ENCODE measurements around the gene ULK3.

ULK3 gene

DNA sequence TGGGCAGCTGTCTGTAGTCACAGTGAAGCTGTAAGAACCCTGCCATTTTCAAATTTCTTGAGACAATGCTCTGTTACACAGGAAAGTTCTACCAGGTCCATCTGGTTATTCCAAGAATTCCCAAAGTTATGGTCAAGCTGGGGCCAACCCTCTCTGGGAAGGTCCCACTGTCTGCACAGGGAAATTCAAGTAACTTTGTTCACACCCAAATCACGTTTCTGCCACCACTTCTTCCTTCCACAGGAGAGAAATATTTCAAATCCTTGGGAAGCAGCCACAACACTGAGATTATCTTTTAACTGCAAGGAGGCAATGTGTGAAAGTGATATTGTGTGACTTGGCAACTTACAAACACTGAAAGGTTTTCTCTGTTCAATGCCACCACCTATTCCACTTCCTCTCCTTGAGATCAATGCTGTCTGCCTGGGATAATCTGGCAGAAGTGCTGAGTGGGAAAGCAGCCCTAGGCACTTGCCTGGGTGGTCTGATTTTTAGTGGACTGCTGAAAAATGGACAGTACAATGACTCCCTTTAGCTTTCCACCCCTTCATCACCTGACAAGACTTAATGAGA, 24.6 kb upstream of the ULK3 start:
- no peak overlapping the region for H3K4me3 ChIP-seq (replicated peaks; ENCODE audit: low read depth, low read length)
- TF ChIP-seq, protein P1, sequence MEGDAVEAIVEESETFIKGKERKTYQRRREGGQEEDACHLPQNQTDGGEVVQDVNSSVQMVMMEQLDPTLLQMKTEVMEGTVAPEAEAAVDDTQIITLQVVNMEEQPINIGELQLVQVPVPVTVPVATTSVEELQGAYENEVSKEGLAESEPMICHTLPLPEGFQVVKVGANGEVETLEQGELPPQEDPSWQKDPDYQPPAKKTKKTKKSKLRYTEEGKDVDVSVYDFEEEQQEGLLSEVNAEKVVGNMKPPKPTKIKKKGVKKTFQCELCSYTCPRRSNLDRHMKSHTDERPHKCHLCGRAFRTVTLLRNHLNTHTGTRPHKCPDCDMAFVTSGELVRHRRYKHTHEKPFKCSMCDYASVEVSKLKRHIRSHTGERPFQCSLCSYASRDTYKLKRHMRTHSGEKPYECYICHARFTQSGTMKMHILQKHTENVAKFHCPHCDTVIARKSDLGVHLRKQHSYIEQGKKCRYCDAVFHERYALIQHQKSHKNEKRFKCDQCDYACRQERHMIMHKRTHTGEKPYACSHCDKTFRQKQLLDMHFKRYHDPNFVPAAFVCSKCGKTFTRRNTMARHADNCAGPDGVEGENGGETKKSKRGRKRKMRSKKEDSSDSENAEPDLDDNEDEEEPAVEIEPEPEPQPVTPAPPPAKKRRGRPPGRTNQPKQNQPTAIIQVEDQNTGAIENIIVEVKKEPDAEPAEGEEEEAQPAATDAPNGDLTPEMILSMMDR (IDR thresholded peaks at IDR 0.05; ENCODE audit: low read depth, low read length, missing control alignments): no peak
- DNase-seq (ENCODE audit: extremely low read depth, low read depth): no peak

DNA sequence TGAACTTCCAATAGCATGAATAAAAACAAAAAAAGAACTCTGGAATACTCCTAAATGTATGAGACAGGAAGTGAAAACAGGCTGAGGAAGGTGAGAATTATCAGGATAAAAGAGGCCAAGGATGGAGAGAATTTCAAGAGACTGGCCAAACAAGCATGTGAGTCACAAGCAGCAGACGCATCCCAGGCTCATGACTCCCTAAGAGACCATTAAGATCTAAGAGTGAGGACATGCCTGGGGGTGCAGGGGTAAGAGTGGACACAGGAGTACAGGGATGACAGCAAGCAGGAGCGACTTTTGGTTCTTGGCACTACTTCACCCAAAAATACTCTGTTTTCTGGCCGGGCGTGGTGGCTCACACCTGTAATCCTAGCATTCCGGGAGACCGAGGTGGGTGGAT, 23.1 kb upstream of the ULK3 start:
- TF ChIP-seq, protein P1 (IDR thresholded peaks at IDR 0.05; ENCODE audit: low read depth, low read length, missing control alignments): no peak
- no peak overlapping the region for H3K4me3 ChIP-seq (replicated peaks; ENCODE audit: low read depth, low read length)
- no peak for DNase-seq (ENCODE audit: extremely low read depth, low read depth)

DNA sequence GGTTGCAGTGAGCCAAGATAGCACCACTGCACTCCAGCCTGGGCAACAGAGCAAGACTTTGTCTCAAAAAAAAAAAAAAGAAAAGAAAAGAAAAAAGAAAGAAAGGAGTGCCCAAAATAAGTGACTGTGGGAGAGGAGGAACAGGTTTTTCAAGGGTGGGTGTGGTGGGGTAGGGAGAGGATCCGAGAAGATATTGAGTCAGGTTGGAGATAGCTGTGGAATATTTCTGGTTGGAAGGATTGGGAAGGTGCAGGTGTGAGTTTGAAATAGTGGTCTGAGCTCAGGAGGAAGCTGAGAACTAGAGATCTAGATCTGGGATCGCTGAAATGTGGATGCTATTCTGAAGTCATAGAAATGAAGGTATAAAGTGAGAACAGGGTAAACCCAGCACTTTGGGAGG, 22.4 kb upstream of the ULK3 start:
- no peak for DNase-seq (ENCODE audit: extremely low read depth, low read depth)
- TF ChIP-seq, protein P1 (IDR thresholded peaks at IDR 0.05; ENCODE audit: low read depth, low read length, missing control alignments): no peak
- no peak overlapping the region for H3K4me3 ChIP-seq (replicated peaks; ENCODE audit: low read depth, low read length)

DNA sequence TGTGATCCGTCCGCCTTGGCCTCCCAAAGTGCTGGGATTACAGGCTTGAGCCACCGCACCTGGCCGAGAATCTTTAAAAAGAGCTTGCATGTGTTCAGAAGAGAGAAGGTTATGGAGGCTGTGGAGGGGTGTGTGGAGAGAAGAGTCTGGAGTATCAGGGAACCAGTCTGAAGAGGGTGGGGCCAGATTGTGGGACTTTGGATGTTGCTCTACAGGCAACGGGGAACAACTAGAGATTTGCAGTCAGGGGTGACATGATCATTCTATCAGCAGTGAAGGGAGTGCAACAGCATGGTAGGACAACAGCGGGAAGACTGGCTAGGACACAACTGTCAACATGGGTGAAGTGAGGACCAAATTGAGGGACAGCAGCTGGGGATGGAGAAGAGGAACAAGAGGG, 21.3 kb upstream of the ULK3 start:
- no peak for DNase-seq (ENCODE audit: extremely low read depth, low read depth)
- TF ChIP-seq, protein P1 (IDR thresholded peaks at IDR 0.05; ENCODE audit: low read depth, low read length, missing control alignments): no peak
- H3K4me3 ChIP-seq (replicated peaks; ENCODE audit: low read depth, low read length): no peak overlapping the region

DNA sequence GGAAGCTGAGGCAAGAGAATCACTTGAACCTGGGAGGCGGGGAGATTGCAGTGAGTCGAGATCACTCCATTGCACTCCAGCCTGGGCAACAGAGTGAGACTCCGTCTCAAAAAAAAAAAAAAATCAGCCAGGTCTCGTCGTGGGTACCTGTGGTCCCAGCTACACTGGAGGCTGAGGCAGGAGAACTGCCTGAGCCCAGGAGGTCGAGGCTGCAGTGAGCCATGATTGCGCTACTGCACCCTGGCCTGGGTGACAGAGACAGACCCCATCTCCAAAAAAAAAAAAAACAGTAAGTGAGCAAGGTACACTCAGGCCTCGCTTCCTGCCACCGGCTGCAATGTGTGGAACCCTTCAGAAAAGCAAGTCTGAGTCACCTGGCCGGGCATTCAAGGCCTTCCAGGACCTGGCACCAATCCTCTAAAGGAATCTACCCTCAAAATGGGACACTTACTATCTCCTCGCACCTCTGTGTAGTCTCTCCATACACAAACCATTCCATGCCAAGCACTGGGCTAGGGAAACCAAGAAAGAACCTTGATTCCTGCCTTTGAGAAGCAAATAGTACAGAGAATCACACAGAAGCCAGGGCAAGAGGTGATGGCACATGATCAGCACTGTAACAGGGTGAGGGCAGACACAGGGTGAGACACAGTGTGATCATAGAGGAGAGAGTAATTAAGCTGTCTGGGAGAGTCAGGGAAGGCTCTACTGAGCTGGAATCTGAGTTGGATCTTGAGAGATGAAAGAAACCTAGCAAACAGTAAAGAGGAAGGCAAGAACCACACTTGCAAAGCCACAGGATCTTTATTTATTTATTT, 20.5 kb upstream of the ULK3 start:
- TF ChIP-seq, protein P1 (IDR thresholded peaks at IDR 0.05; ENCODE audit: low read depth, low read length, missing control alignments): no peak
- H3K4me3 ChIP-seq (replicated peaks; ENCODE audit: low read depth, low read length): no peak overlapping the region
- no peak for DNase-seq (ENCODE audit: extremely low read depth, low read depth)

DNA sequence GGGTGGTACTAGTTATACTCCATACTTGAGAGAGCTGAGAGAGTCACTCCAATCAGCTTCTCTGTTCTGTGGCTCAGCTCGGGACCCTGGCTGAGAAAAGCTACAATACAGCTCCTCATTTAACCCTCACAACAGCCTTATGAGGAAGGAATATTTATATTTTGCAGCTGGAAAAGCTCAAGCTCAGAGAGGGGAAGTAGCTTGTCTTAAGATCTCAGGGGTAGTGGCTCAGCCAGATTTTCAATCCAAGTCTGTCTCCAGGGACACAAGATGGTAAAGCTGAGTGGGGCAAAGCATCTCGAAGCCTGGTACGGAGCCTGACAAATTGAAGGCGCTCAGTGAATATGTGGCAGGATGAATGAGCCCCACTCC, 15.4 kb upstream of the ULK3 start:
- no peak for DNase-seq (ENCODE audit: extremely low read depth, low read depth)
- no peak overlapping the region for H3K4me3 ChIP-seq (replicated peaks; ENCODE audit: low read depth, low read length)
- TF ChIP-seq, protein P1 (IDR thresholded peaks at IDR 0.05; ENCODE audit: low read depth, low read length, missing control alignments): no peak
